CD14-positive monocyte (primary cell): ENCODE data around the gene ZNF689. TPM values are rescaled to one million over a fixed set of nuclear protein-coding genes. Genes with fewer than 3 reads are reported as not detected.

Source experiments
- DNase-seq, 3 donors: peaks; one replicate each; pipeline ENCODE4 v3.0.0-alpha.2; 2011 to 2022
- H2AFZ ChIP-seq: 2 replicates; pipeline ENCODE4 v1.6.0; 2012; ENCODE audit warnings: mild to moderate bottlenecking, low read depth, low read length, inconsistent platforms; ENCODE audit not compliant: insufficient read depth, poor library complexity, severe bottlenecking
- H3K27ac ChIP-seq, 2 donors: 1 replicate in 1 of 2; 2 replicates in 1 of 2; pipeline ENCODE4 v1.5.1; 2012 to 2013; ENCODE audit warnings: low read length in 2 of 2, control low read depth in 1 of 2, inconsistent platforms in 1 of 2, low read depth in 1 of 2, mild to moderate bottlenecking in 1 of 2
- H3K27me3 ChIP-seq, 2 donors: one replicate each; pipeline versions ENCODE4 v1.6.0 to v1.6.1; 2011 to 2013; ENCODE audit warnings: low read length in 2 of 2; ENCODE audit not compliant: control insufficient read depth in 2 of 2, insufficient read depth in 2 of 2
- H3K36me3 ChIP-seq, 2 donors: replicated peaks in 1 of 2; 1 replicate in 1 of 2; 2 replicates in 1 of 2; pipeline versions ENCODE4 v1.5.1 to v1.6.1; 2012 to 2013; ENCODE audit warnings: low read length in 2 of 2, control low read depth in 1 of 2, inconsistent platforms in 1 of 2, mild to moderate bottlenecking in 1 of 2; ENCODE audit not compliant: insufficient read depth in 2 of 2, control insufficient read depth in 1 of 2
- H3K4me1 ChIP-seq, 2 donors: 1 replicate in 1 of 2; 2 replicates in 1 of 2; pipeline versions ENCODE4 v1.5.1 to v1.6.1; 2012 to 2013; ENCODE audit warnings: low read length in 2 of 2, control low read depth in 1 of 2, inconsistent platforms in 1 of 2, mild to moderate bottlenecking in 1 of 2, moderate library complexity in 1 of 2; ENCODE audit not compliant: insufficient read depth in 2 of 2, control insufficient read depth in 1 of 2
- H3K4me2 ChIP-seq: replicated peaks from 2 replicates; pipeline ENCODE3; 2012; ENCODE audit warnings: low read length, moderate library complexity, mild to moderate bottlenecking; ENCODE audit not compliant: poor library complexity, severe bottlenecking; ENCODE audit errors: extremely low read depth
- H3K4me3 ChIP-seq, 3 experiments: fragments of 200-600 bp in 1 of 3; sonication (generic) in 1 of 3; replicated peaks in 1 of 3; 1 replicate in 2 of 3; 2 replicates in 1 of 3; pipeline ENCODE4 v1.5.1; 2011 to 2013; ENCODE audit warnings: low read length in 3 of 3, mild to moderate bottlenecking in 3 of 3, control low read depth in 2 of 3, low read depth in 2 of 3, inconsistent platforms in 1 of 3, moderate library complexity in 1 of 3
- H3K79me2 ChIP-seq: 2 replicates; pipeline ENCODE4 v1.6.0; 2012; ENCODE audit warnings: mild to moderate bottlenecking, control low read depth, inconsistent platforms, low read length, moderate library complexity; ENCODE audit not compliant: insufficient read depth
- H3K9ac ChIP-seq: 2 replicates; pipeline ENCODE4 v1.6.0; 2017; ENCODE audit warnings: low read length, mild to moderate bottlenecking; ENCODE audit not compliant: insufficient read depth, poor library complexity, severe bottlenecking
- H3K9me3 ChIP-seq, 2 donors: replicated peaks in 1 of 2; 1 replicate in 1 of 2; 2 replicates in 1 of 2; pipeline versions ENCODE4 v1.5.1 to v1.6.1; 2012 to 2013; ENCODE audit warnings: low read length in 2 of 2, control low read depth in 1 of 2; ENCODE audit not compliant: control insufficient read depth in 1 of 2, insufficient read depth in 1 of 2
- H4K20me1 ChIP-seq: 2 replicates; pipeline ENCODE4 v1.6.0; 2012; ENCODE audit warnings: mild to moderate bottlenecking, low read length, control low read depth, moderate library complexity; ENCODE audit not compliant: insufficient read depth
- H3K27ac Mint-ChIP-seq, 7 donors: one replicate each; pipeline ENCODE4 v1.8.0; 2020; ENCODE audit warnings: mild to moderate bottlenecking in 7 of 7, mixed read lengths in 7 of 7, moderate library complexity in 6 of 7, inconsistent platforms in 2 of 7
- H3K27me3 Mint-ChIP-seq, 3 donors: one replicate each; pipeline ENCODE4 v1.8.0; 2021 to 2022; ENCODE audit warnings: low read depth in 3 of 3, mild to moderate bottlenecking in 3 of 3, mixed read lengths in 3 of 3, moderate library complexity in 3 of 3, inconsistent platforms in 1 of 3
- H3K36me3 Mint-ChIP-seq, 2 donors: one replicate each; pipeline ENCODE4 v1.8.0; 2020; ENCODE audit warnings: mixed read lengths in 2 of 2, inconsistent platforms in 1 of 2, mild to moderate bottlenecking in 1 of 2
- H3K4me1 Mint-ChIP-seq: one replicate; pipeline ENCODE4 v1.8.0; 2020; ENCODE audit warnings: mild to moderate bottlenecking, mixed read lengths
- H3K4me3 Mint-ChIP-seq, 2 donors: one replicate each; pipeline ENCODE4 v1.8.0; 2020; ENCODE audit warnings: mild to moderate bottlenecking in 2 of 2, mixed read lengths in 2 of 2, moderate library complexity in 1 of 2
- H3K9me3 Mint-ChIP-seq, 7 donors: one replicate each; pipeline ENCODE4 v1.8.0; 2020 to 2022; ENCODE audit warnings: mixed read lengths in 7 of 7, mild to moderate bottlenecking in 6 of 7, moderate library complexity in 6 of 7, inconsistent platforms in 2 of 7
- CTCF ChIP-seq: fragments of 200-600 bp; IDR thresholded peaks from one replicate; pipeline ENCODE4 v1.8.0; 2022; ENCODE audit warnings: antibody characterized with exemption, mild to moderate bottlenecking
- WGBS: methylation state at CpG from one replicate; pipeline ENCODE4 v1.1.5; 2013; ENCODE audit warnings: missing lambda C conversion rate; ENCODE audit not compliant: insufficient coverage; 5-methylcytosine and 5-hydroxymethylcytosine counted together
- intact Hi-C, 2 donors: fragments of 100-400 bp; cut with micrococcal nuclease; formaldehyde crosslinking; loops; one replicate each; pipeline versions ENCODE4 v1.15.0 to v1.15.1; 2023
- polyA plus RNA-seq, 3 donors: library from polyadenylated mRNA; depleted of rRNA in 1 of 3; unstranded in 2 of 3; stranded (reverse) in 1 of 3; fragments of 300-500 nt in 2 of 3; fragments of >200 nt in 1 of 3; fragmentation: Illumina TruSeq in 2 of 3; gene quantifications; 1 replicate in 2 of 3; 2 replicates in 1 of 3; pipeline ENCODE4 v1.2.3, GENCODE V29; 2012 to 2021

ZNF689 gene
- polyA plus RNA-seq, 3 donors, result 4.1 to 11.2 (median 8.0) TPM

DNA sequence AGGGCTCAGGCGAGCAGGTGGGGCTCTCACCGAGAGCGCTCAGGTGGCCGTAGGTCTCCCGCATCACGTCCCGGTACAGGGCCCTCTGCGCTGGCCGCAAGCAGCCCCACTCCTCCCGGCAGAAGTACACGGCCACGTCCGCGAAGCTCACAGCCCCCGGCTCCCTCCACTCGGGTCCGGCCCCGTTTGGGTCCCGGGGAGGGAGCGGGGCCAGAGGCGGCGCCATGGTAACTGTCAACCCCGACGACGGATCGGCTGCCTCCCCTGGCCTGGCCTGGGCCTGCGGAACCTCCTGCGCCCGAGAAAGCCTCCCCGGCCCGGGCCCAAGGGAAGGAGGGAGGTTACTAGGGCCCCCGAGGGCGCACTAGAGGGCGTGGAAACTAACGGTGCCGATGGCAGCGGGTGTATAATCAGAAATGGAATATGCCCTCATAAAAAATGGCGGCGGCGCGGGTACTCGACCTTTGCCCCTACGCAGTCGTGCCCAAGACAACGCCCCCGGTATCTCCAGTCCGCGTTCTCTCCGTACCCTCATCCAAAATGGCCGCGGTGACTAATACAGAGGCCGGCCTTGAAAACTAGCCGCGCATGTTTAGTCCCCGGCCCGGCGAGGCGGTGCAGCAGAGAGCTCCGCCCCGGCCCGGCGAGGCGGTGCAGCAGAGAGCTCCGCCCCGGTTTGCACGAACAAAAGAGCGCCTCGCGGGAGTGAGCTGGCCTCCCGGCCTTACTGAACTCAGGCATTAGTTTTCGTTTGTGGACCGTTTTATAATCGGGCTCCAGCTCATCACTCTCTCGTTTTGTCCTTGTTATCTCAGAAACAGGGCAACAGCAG lies 52.0 kb downstream of the ZNF689 start, which contains the start of gene ZNF764:
TSS of gene ZNF764 (minus strand) at position 418 of the 832 bp plus-strand sequence. CDS start at position 226, 192 bp downstream.
- Histone ChIP-seq H3K4me3 (peak within 1 kb of the TSS; percentile 61 to 93 (median 80)), H3K4me2 (peak within 1 kb of the TSS; percentile 95), H3K9me3 (no peaks in the 10 kb centered on the region), H3K4me1 (peaks cover 49 to 61% of the 10 kb centered on the region in 2 donors), H3K36me3 (peaks cover 12 to 16% of the 10 kb centered on the region in 2 donors), H3K27ac (peak within 1 kb of the TSS; percentile 76 to 80), H4K20me1 (peaks cover 2% of the 10 kb centered on the region), H3K79me2 (peaks cover 26% of the 10 kb centered on the region), H3K9ac (peak within 1 kb of the TSS; percentile 91), H2AFZ (peak within 1 kb of the TSS; percentile 99), H3K27me3 (no peaks in the 10 kb centered on the region)
- under 1% methylated on average over 71 of the region's 74 CpGs for whole genome bisulfite sequencing
- H3K36me3 Mint-ChIP-seq, result peaks cover 13 to 26% of the 10 kb centered on the region in 2 donors
- intact Hi-C loops, result loop anchor here (2.0 to 10.0 kb wide), 4 partner anchors 15 to 57 kb away; partner anchors contain the start of genes ZNF689 (in 1 of the 2), ZNF747 (in 1 of the 2) and ZNF768 (in 1 of the 2)
- no peak for TF ChIP-seq CTCF
- peak within 1 kb of the TSS; percentile 83 to 88 for H3K4me3 Mint-ChIP-seq
- peaks cover 0 to 5% (median 0%) of the 10 kb centered on the region in 3 donors for H3K27me3 Mint-ChIP-seq
- DNase-seq, result peak; percentile 96 to 97 (median 96)
- H3K9me3 Mint-ChIP-seq, result no peaks in the 10 kb centered on the region
- H3K4me1 Mint-ChIP-seq, result peaks cover 56% of the 10 kb centered on the region
- peak within 1 kb of the TSS; percentile 92 to 98 (median 95) for H3K27ac Mint-ChIP-seq

DNA sequence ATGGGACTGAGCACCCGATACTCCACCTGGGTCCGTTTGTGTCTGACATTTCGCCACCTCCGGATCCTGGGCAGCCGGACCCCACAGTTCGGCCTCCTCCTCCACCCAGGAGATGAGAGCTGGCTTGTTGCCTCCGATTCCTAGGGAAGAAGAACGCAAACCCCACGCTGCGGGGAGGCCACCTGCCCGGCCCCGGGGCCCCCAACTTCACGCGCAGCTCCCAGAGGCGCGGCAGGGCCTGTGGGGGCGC lies 52.6 kb downstream of the ZNF689 start:
- H4K20me1 ChIP-seq, result peaks cover 6% of the 10 kb centered on the region
- H2AFZ ChIP-seq, result peak overlapping the region; percentile 99
- Mint-ChIP-seq H3K4me3 (peak overlapping the region; percentile 83 to 88), H3K27ac (peak overlapping the region in 6 of 7 donors; percentile 65 to 95 (median 86)), H3K27me3 (peaks cover 0 to 5% (median 2%) of the 10 kb centered on the region in 3 donors), H3K9me3 (no peaks in the 10 kb centered on the region), H3K4me1 (peaks cover 59% of the 10 kb centered on the region), H3K36me3 (peaks cover 14 to 27% of the 10 kb centered on the region in 2 donors)
- no peaks in the 10 kb centered on the region for H3K27me3 ChIP-seq
- no peak for DNase-seq
- 1% methylated on average over 17 of the region's 17 CpGs for WGBS
- H3K36me3 ChIP-seq, result peaks cover 12 to 16% of the 10 kb centered on the region in 2 donors
- H3K4me1 ChIP-seq, result peaks cover 54 to 66% of the 10 kb centered on the region in 2 donors
- H3K9ac ChIP-seq, result peak overlapping the region; percentile 91
- H3K27ac ChIP-seq, result peak overlapping the region; percentile 76 to 80
- peak overlapping the region; percentile 61 to 93 (median 80) for H3K4me3 ChIP-seq
- intact Hi-C loops, result loop anchor here in 1 of 2 donors (2.0 to 10.0 kb wide), 2 partner anchors 15 to 57 kb away; partner anchors contain the start of gene ZNF689
- peak overlapping the region; percentile 95 for H3K4me2 ChIP-seq
- H3K79me2 ChIP-seq, result peaks cover 32% of the 10 kb centered on the region
- no peaks in the 10 kb centered on the region for H3K9me3 ChIP-seq
- peak; percentile 13 for TF ChIP-seq CTCF
